ENCODE results near the gene NDUFAB1. TPM values are rescaled to one million over a fixed set of nuclear protein-coding genes. Genes with fewer than 3 reads are reported as not detected.

The NDUFAB1 gene
- total RNA-seq, 6 experiments from 2014 or later: 79.4 to 101 (median 89.0) TPM

DNA sequence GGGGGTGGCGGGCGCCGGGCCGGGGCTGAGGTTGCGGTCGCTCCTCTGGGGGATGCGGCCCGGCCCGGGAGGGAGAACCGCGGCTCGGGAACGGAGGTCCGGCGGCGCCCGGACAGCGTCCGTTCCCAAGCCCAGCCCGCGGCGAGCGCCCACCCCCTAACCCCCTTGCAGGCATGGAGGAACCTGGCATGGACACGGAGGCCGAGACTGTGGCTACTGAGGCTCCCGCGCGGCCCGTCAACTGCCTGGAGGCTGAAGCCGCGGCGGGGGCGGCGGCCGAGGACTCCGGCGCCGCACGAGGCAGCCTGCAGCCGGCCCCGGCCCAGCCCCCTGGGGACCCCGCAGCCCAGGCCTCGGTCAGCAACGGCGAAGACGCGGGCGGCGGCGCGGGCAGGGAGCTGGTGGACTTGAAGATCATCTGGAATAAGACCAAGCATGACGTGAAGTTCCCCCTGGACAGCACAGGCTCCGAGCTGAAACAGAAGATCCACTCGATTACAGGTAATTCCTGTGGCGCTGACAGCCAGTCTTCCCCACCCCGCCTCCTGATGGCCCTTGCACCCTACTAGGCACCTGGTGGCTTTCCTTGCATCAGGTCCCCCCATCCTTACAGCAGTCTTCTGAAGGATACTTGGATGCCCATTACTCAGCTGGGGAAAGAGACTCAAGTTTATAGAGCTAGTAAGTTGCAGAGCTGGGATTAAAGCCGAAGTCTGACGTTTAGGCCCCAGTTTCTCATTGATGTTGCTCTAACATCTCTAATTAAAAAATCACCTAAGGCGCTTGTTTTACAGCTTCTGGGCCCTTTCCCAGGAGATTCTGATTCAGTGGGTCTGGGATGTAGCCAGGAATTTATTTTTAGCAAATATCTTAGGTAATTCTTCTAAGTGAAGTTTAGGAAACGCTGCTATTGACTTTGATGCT, 38.1 kb downstream of the NDUFAB1 start:
- H3K27me3 Mint-ChIP-seq (ENCODE audit: insufficient read depth): no peaks in the 10 kb centered on the region
- TF ChIP-seq, protein P1, sequence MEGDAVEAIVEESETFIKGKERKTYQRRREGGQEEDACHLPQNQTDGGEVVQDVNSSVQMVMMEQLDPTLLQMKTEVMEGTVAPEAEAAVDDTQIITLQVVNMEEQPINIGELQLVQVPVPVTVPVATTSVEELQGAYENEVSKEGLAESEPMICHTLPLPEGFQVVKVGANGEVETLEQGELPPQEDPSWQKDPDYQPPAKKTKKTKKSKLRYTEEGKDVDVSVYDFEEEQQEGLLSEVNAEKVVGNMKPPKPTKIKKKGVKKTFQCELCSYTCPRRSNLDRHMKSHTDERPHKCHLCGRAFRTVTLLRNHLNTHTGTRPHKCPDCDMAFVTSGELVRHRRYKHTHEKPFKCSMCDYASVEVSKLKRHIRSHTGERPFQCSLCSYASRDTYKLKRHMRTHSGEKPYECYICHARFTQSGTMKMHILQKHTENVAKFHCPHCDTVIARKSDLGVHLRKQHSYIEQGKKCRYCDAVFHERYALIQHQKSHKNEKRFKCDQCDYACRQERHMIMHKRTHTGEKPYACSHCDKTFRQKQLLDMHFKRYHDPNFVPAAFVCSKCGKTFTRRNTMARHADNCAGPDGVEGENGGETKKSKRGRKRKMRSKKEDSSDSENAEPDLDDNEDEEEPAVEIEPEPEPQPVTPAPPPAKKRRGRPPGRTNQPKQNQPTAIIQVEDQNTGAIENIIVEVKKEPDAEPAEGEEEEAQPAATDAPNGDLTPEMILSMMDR (IDR thresholded peaks at IDR 0.05): no peak
- H3K4me3 Mint-ChIP-seq: peak overlapping the region; percentile 96
- H3K4me1 Mint-ChIP-seq (ENCODE audit: low read depth): peaks cover 24% of the 10 kb centered on the region
- DNase-seq: peak; percentile 51
- peaks cover 9% of the 10 kb centered on the region for H3K9me3 Mint-ChIP-seq
- H3K27ac Mint-ChIP-seq: peak overlapping the region; percentile 95
- H3K36me3 Mint-ChIP-seq (ENCODE audit: low read depth): peaks cover 32% of the 10 kb centered on the region

DNA sequence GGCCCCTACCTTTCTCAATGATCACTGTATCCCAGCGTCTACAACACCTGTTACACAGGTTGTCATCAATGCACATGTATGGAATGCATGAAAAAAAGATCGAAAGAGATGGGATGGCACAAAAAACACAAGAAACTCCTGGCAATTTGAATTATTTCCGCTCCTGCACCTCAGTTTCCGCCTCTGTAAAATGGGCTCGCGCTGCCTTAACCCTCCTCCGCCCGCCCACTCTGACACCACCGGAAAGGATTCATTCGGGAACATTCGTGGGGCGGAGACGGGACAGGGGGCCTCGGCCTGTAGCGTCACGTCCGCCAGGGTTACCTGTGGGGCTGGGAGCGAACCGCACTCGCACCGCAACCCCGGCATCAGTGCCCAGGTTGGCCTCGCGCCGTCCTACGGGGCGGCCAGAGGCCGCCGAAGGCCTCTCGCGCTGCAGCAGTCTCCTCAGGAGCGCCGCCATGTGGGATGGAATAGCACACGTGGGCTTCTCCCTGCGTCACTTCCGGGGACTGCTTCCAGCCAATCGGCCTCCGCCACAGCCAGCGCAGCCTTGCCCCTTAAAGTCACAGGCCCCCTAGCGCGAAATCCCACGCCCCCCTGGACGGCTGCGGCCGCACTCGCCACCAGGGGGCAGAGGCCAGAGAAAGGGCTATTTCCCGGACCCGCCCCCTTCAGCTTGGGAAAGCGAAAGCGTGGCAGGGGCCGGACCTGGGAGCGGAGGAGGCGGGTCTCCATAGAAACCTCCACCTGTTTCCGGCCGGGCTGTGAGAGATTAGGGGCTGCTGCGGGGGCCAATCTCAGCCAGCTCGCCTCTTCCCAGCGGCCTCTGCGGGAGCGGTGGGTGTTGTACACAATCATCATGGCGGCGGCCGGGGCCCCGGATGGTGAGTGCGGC, 39.0 kb downstream of the NDUFAB1 start, which contains the start of the genes EARS2 and UBFD1:
Gene EARS2, minus strand, starts transcription at position 470 of the 898 bp plus-strand sequence. Its CDS starts 7 bp downstream, at position 463.
Gene UBFD1, plus strand, starts transcription at position 847 of the 898 bp plus-strand sequence. Its CDS starts 16 bp downstream, at position 863.
- Mint-ChIP-seq H3K36me3 (ENCODE audit: low read depth) (peaks cover 27% of the 10 kb centered on the region), H3K27me3 (ENCODE audit: insufficient read depth) (no peaks in the 10 kb centered on the region), H3K9me3 (peaks cover 9% of the 10 kb centered on the region), H3K4me3 (peak within 1 kb of the TSS; percentile 96), H3K27ac (peak within 1 kb of the TSS; percentile 95), H3K4me1 (ENCODE audit: low read depth) (peaks cover 24% of the 10 kb centered on the region)
- DNase-seq: peak; percentile 98
- TF ChIP-seq, protein P1 (IDR thresholded peaks at IDR 0.05): peak; percentile 99

DNA sequence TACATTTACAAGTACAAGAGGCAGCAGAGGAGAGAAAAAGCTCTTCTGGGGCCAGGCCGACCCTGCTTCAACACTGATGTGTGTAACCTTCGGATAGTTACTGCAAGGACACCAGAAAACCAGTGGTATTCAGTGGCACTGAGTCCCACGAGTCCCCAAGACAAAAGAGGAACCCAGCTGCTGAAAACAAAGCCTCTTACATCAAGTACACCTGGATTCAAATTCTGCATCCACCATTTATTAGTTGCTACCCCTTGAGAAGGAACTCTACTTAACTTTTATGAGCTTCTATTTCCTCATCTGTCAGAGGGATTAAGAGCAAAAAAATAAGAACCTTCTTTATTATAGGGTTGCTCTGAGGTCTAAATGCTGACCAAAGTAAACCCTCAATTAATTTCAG, 41.6 kb downstream of the NDUFAB1 start:
- H3K4me1 Mint-ChIP-seq (ENCODE audit: low read depth): peaks cover 14% of the 10 kb centered on the region
- H3K4me3 Mint-ChIP-seq: no peak overlapping the region
- no peaks in the 10 kb centered on the region; the same call in 1 of the 2 replicates for H3K27me3 Mint-ChIP-seq (ENCODE audit: insufficient read depth)
- peaks cover 26% of the 10 kb centered on the region for H3K36me3 Mint-ChIP-seq (ENCODE audit: low read depth)
- TF ChIP-seq, protein P1 (IDR thresholded peaks at IDR 0.05): no peak
- DNase-seq: no peak
- peaks cover 9% of the 10 kb centered on the region for H3K9me3 Mint-ChIP-seq
- H3K27ac Mint-ChIP-seq: peak overlapping the region; percentile 32; the same call in 1 of the 2 replicates

DNA sequence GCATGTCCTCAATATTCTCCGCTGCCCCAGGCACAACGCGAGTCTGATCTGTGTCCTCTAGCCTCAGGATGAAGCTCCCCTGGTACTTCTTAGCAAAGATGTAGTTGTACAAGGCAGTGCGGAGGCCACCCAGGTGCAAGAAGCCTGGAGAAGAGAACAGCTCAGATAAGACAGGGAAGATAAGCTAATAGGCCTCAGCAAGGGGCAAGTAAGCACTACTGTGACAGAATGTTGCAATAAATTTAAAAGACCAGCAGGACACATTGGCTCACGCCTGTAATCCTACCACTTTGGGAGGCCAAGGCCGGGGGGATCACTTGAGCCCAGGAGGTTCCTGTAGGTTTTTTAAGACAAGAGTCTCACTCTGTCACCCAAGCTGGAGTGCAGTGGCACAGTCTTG, 44.0 kb downstream of the NDUFAB1 start:
- no peak overlapping the region for H3K4me3 Mint-ChIP-seq
- peaks cover 6% of the 10 kb centered on the region; the same call in 1 of the 2 replicates for H3K4me1 Mint-ChIP-seq (ENCODE audit: low read depth)
- peaks cover 21% of the 10 kb centered on the region for H3K36me3 Mint-ChIP-seq (ENCODE audit: low read depth)
- no peak for DNase-seq
- no peak overlapping the region for H3K27ac Mint-ChIP-seq
- TF ChIP-seq, protein P1 (IDR thresholded peaks at IDR 0.05): no peak
- peaks cover 9% of the 10 kb centered on the region for H3K9me3 Mint-ChIP-seq
- H3K27me3 Mint-ChIP-seq (ENCODE audit: insufficient read depth): no peaks in the 10 kb centered on the region; the same call in 1 of the 2 replicates

DNA sequence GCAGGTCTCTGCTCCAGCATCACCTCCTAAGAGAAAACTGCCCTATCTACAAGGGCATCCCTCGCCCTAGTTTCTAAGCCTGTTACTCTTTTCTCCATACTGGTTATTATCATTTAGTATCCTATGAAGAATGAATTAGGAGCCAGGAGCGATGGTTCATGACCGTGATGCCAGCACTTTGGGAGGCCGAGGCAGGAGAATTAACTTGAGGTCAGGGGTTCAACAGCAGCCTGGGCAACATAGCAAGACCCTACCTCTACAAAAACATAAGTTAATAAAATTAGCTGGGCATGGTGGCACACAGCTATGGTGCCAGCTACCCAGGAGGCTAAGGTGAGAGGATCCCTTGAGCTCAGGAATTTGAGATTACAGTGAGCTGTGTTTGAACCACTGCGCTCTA, 46.2 kb downstream of the NDUFAB1 start:
- DNase-seq: no peak
- Mint-ChIP-seq H3K4me1 (ENCODE audit: low read depth) (no peaks in the 10 kb centered on the region), H3K36me3 (ENCODE audit: low read depth) (peaks cover 18% of the 10 kb centered on the region), H3K27ac (no peak overlapping the region), H3K4me3 (no peak overlapping the region), H3K9me3 (no peaks in the 10 kb centered on the region), H3K27me3 (ENCODE audit: insufficient read depth) (no peaks in the 10 kb centered on the region; the same call in 1 of the 2 replicates)
- TF ChIP-seq, protein P1 (IDR thresholded peaks at IDR 0.05): no peak
